Measurements from ENCODE around the gene CNPPD1. TPM values are rescaled to one million over a fixed set of nuclear protein-coding genes. Genes with fewer than 3 reads are reported as not detected.

Gene CNPPD1
- total RNA-seq, 1 experiment from 2014 or later, result 32.8 TPM

GRCh38 chr2:219210886-219211362, 34.2 kb upstream of the CNPPD1 start (continued):
- TF ChIP-seq, protein P1, sequence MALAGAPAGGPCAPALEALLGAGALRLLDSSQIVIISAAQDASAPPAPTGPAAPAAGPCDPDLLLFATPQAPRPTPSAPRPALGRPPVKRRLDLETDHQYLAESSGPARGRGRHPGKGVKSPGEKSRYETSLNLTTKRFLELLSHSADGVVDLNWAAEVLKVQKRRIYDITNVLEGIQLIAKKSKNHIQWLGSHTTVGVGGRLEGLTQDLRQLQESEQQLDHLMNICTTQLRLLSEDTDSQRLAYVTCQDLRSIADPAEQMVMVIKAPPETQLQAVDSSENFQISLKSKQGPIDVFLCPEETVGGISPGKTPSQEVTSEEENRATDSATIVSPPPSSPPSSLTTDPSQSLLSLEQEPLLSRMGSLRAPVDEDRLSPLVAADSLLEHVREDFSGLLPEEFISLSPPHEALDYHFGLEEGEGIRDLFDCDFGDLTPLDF (CRISPR knock-in tag; IDR thresholded peaks at IDR 0.05), result no peak
- TF ChIP-seq ZNF138 (CRISPR knock-in tag; conservative IDR thresholded peaks at IDR 0.05) (no peak), TEAD1 (CRISPR knock-in tag; IDR thresholded peaks at IDR 0.05) (no peak), NFYB (CRISPR knock-in tag; conservative IDR thresholded peaks at IDR 0.05; ENCODE audit: low read depth) (no peak), HMGA2 (CRISPR knock-in tag; IDR thresholded peaks at IDR 0.05) (no peak)
- TF ChIP-seq, protein P2, sequence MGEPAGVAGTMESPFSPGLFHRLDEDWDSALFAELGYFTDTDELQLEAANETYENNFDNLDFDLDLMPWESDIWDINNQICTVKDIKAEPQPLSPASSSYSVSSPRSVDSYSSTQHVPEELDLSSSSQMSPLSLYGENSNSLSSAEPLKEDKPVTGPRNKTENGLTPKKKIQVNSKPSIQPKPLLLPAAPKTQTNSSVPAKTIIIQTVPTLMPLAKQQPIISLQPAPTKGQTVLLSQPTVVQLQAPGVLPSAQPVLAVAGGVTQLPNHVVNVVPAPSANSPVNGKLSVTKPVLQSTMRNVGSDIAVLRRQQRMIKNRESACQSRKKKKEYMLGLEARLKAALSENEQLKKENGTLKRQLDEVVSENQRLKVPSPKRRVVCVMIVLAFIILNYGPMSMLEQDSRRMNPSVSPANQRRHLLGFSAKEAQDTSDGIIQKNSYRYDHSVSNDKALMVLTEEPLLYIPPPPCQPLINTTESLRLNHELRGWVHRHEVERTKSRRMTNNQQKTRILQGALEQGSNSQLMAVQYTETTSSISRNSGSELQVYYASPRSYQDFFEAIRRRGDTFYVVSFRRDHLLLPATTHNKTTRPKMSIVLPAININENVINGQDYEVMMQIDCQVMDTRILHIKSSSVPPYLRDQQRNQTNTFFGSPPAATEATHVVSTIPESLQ (CRISPR knock-in tag; IDR thresholded peaks at IDR 0.05), result no peak

- DNase-seq (ENCODE audit: low spot score), result no peak
- Mint-ChIP-seq H3K27ac (no peak overlapping the region), H3K4me3 (no peak overlapping the region), H3K4me1 (peaks cover 6% of the 10 kb centered on the region), H3K36me3 (peaks cover 59% of the 10 kb centered on the region), H3K27me3 (ENCODE audit: low read depth) (no peaks in the 10 kb centered on the region), H3K9me3 (no peaks in the 10 kb centered on the region)
- no peak for ATAC-seq
- ChIA-PET CTCF (no interaction called here), POLR2A (no interaction called here)
- TF ChIP-seq, protein P3, sequence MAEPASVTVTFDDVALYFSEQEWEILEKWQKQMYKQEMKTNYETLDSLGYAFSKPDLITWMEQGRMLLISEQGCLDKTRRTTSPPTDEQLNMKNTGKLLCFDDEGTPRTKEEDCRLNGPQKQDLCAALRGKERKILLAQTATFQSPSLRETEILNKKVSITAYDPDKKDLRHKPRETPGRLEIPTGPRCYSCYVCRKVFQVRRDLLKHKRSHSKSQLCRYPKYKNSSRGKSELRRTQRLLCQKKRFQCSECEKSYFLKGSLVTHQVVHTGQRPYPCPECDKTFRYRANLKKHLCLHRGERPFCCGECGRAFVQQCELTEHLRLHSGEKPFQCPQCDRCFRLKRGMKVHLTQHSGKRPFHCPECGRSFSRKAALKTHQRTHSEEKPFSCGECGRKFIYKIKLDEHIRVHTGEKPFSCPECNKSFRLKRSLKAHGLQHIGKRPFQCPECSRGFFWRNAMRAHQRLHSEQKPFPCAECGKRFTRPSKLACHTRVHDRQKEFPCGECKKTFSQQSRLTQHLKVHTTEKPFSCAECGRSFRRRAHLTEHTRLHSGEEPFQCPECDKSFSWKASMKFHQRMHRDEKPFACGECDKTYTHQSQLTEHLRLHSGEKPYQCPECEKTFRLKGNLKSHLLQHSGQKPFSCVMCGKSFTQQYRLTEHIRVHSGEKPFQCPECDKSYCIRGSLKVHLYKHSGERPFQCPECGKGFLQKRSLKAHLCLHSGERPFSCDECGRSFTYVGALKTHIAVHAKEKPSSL (CRISPR knock-in tag; conservative IDR thresholded peaks at IDR 0.05), result no peak
- no peak for TF ChIP-seq ZNF532 (CRISPR knock-in tag; IDR thresholded peaks at IDR 0.05; ENCODE audit: borderline replicate concordance)
- no peak for TF ChIP-seq MXD4 (CRISPR knock-in tag; IDR thresholded peaks at IDR 0.05; ENCODE audit: borderline replicate concordance)
- TF ChIP-seq NFYB (CRISPR knock-in tag; conservative IDR thresholded peaks at IDR 0.05; ENCODE audit: low read depth), result no peak
- TF ChIP-seq NFATC4 (CRISPR knock-in tag; IDR thresholded peaks at IDR 0.05), result no peak
- no peak for TF ChIP-seq OVOL2 (CRISPR knock-in tag; IDR thresholded peaks at IDR 0.05; ENCODE audit: borderline replicate concordance)
- TF ChIP-seq FOXP1 (CRISPR knock-in tag; IDR thresholded peaks at IDR 0.05; ENCODE audit: borderline replicate concordance), result no peak
- no peak for TF ChIP-seq CREB1 (CRISPR knock-in tag; IDR thresholded peaks at IDR 0.05)
Measured at GRCh38 chr2:219210196-219210885, 33.6 kb upstream of the CNPPD1 start.
